ENCODE data around the gene RAPGEF4.

DNA sequence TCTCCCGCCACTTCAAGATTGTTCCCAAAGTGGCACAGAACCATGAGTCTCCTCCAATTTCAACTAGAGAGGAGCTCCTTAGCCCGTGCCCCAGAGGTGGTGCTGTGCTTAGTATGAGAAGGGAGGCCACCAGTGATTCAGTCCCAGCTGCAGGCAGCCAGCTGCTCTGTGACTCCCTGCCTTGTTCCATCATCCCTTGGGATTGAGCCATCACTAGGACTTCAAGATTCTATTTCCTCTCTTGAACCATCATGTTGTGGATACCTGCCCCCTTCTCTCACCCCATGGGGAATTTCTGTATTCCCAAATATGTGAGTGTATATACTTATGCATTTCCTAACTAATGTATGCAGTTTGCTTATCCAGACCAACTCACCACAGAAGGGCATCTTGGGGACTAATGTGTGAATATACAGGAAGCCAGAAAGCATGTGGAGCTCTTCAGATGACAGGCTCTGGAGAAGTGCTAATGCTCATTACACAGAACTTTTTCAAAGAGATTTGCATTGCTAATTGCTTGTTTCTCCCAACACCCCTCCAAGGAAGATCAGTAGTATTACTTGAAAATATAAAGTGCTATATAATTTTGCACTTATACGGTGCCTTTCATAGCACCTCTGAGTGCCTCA is 229.0 kb downstream of the RAPGEF4 start:
- TF ChIP-seq, protein P1, sequence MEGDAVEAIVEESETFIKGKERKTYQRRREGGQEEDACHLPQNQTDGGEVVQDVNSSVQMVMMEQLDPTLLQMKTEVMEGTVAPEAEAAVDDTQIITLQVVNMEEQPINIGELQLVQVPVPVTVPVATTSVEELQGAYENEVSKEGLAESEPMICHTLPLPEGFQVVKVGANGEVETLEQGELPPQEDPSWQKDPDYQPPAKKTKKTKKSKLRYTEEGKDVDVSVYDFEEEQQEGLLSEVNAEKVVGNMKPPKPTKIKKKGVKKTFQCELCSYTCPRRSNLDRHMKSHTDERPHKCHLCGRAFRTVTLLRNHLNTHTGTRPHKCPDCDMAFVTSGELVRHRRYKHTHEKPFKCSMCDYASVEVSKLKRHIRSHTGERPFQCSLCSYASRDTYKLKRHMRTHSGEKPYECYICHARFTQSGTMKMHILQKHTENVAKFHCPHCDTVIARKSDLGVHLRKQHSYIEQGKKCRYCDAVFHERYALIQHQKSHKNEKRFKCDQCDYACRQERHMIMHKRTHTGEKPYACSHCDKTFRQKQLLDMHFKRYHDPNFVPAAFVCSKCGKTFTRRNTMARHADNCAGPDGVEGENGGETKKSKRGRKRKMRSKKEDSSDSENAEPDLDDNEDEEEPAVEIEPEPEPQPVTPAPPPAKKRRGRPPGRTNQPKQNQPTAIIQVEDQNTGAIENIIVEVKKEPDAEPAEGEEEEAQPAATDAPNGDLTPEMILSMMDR (IDR thresholded peaks at IDR 0.05) = no peak
- TF ChIP-seq EP300 (IDR thresholded peaks at IDR 0.05) (no peak), POLR2A (IDR thresholded peaks at IDR 0.05) (no peak)
